GM21423 (cell line): ENCODE results near the gene B3GALT5.

ENCODE experiments used
- ATAC-seq: cut with Tn5 transposase; IDR thresholded peaks from one replicate; pipeline ENCODE4 v1.9.1; 2021; ENCODE audit warnings: mild to moderate bottlenecking, moderate library complexity; ENCODE audit not compliant: unreplicated experiment

The B3GALT5 gene

GRCh38 chr21:39690454-39690853 is 77.7 kb downstream of the B3GALT5 start:
- no peak for ATAC-seq

- no peak for ATAC-seq
Observed at GRCh38 chr21:39694750-39695149, 82.0 kb downstream of the B3GALT5 start.

GRCh38 chr21:39696196-39696595 is 83.5 kb downstream of the B3GALT5 start:
- ATAC-seq = no peak

- no peak for ATAC-seq
Observed at GRCh38 chr21:39696618-39697017, 83.9 kb downstream of the B3GALT5 start.

GRCh38 chr21:39700318-39700717 is 87.6 kb downstream of the B3GALT5 start:
- no peak for ATAC-seq

GRCh38 chr21:39703578-39703977 is 90.8 kb downstream of the B3GALT5 start:
- no peak for ATAC-seq

- no peak for ATAC-seq
Observed at GRCh38 chr21:39705849-39706248, 93.1 kb downstream of the B3GALT5 start.

GRCh38 chr21:39707316-39707715 is 94.6 kb downstream of the B3GALT5 start:
- ATAC-seq = no peak

GRCh38 chr21:39710866-39711265 is 98.1 kb downstream of the B3GALT5 start:
- ATAC-seq = no peak

GRCh38 chr21:39712273-39712672 is 99.5 kb downstream of the B3GALT5 start:
- no peak for ATAC-seq

GRCh38 chr21:39712976-39713375 is 100.2 kb downstream of the B3GALT5 start:
- no peak for ATAC-seq

- ATAC-seq = no peak
Observed at GRCh38 chr21:39713905-39714304, 101.2 kb downstream of the B3GALT5 start.

- ATAC-seq = no peak
Observed at GRCh38 chr21:39714331-39714730, 101.6 kb downstream of the B3GALT5 start.

GRCh38 chr21:39715804-39716397 is 103.2 kb downstream of the B3GALT5 start:
- no peak for ATAC-seq

GRCh38 chr21:39720126-39720778 is 107.5 kb downstream of the B3GALT5 start:
- ATAC-seq = no peak

GRCh38 chr21:39721885-39722284 is 109.1 kb downstream of the B3GALT5 start:
- no peak for ATAC-seq
